ENCODE results near the gene ZNF431. TPM values are rescaled to one million over a fixed set of nuclear protein-coding genes. Genes with fewer than 3 reads are reported as not detected.

The ZNF431 gene
- total and polyA plus RNA-seq, 2 experiments from 2014 or later = 1.7 to 5.0 TPM

GRCh38 chr19:21238670-21239069, 96.8 kb downstream of the ZNF431 start:
- Histone ChIP-seq H3K9me3 (ENCODE audit: low read depth) (no peaks in the 10 kb centered on the region), H4K20me1 (ENCODE audit: insufficient read depth) (no peaks in the 10 kb centered on the region), H2AFZ (no peak overlapping the region), H3K36me3 (ENCODE audit: low read depth) (no peaks in the 10 kb centered on the region), H3F3A (ENCODE audit: insufficient read depth) (no peaks in the 10 kb centered on the region), H3K27me3 (replicated peaks; ENCODE audit: insufficient read depth) (no peaks in the 10 kb centered on the region), H3K9me2 (ENCODE audit: insufficient read depth) (no peaks in the 10 kb centered on the region), H3K9ac (no peak overlapping the region), H3K4me3 (no peak overlapping the region), H3K4me1 (ENCODE audit: insufficient read depth) (no peaks in the 10 kb centered on the region), H3K27ac (no peak overlapping the region), H3K4me2 (ENCODE audit: unreplicated experiment) (no peak overlapping the region), H3K79me2 (ENCODE audit: insufficient read depth) (no peaks in the 10 kb centered on the region)
- in situ Hi-C loops (cut with MboI) = no loop called here
- TF ChIP-seq EZH2phosphoT487 (IDR thresholded peaks at IDR 0.05; ENCODE audit: insufficient read depth, low read depth) = no peak
- no peak for TF ChIP-seq EZH2 (IDR thresholded peaks at IDR 0.05; ENCODE audit: insufficient read depth, poor library complexity, severe bottlenecking)
- no peak for DNase-seq
- 17 to 18% methylated on average over 2 of the region's 2 CpGs for WGBS, 2 experiments (ENCODE audit: low coverage in 1 of 2, low lambda C conversion rate in 2 of 2, missing lambda C conversion rate in 2 of 2)

Small RNA genes lying within 50 kb of the gene (small RNA-seq; reads per million reads assigned to genes)
- not detected for gene RNA5SP469 (ENCODE audit: low read depth, low replicate concordance)

Other genes starting within 250 kb of the ZNF431 start
- gene ZNF85, start 218.8 kb upstream of the ZNF431 start, total RNA-seq (2014; rRNA removed; shearing (Covaris generic)) = 5.6 and 15.3 TPM in 2 replicates
- gene ZNF85, start 218.8 kb upstream of the ZNF431 start, polyA plus RNA-seq (2016; fragmentation: Nextera tagmentation; extraction: Ambion mirVana) = 8.9 and 9.4 TPM in 2 replicates
- gene ZNF430, start 121.4 kb upstream of the ZNF431 start, total RNA-seq (2014; rRNA removed; shearing (Covaris generic)) = 9.1 and 13.3 TPM in 2 replicates
- gene ZNF430, start 121.4 kb upstream of the ZNF431 start, polyA plus RNA-seq (2016; fragmentation: Nextera tagmentation; extraction: Ambion mirVana) = 8.9 and 11.8 TPM in 2 replicates
- gene ZNF714, start 59.8 kb upstream of the ZNF431 start, total RNA-seq (2014; rRNA removed; shearing (Covaris generic)) = 9.9 and 12.9 TPM in 2 replicates
- 6.9 and 7.0 TPM in 2 replicates for gene ZNF714, start 59.8 kb upstream of the ZNF431 start, polyA plus RNA-seq (2016; fragmentation: Nextera tagmentation; extraction: Ambion mirVana)
- 3.0 and 5.8 TPM in 2 replicates for gene ZNF708, start 187.4 kb downstream of the ZNF431 start, total RNA-seq (2014; rRNA removed; shearing (Covaris generic))
- 2.1 and 2.3 TPM in 2 replicates for gene ZNF708, start 187.4 kb downstream of the ZNF431 start, polyA plus RNA-seq (2016; fragmentation: Nextera tagmentation; extraction: Ambion mirVana)
- 6.7 and 10.6 TPM in 2 replicates for gene ZNF738, start 217.0 kb downstream of the ZNF431 start, total RNA-seq (2014; rRNA removed; shearing (Covaris generic))
- gene ZNF738, start 217.0 kb downstream of the ZNF431 start, polyA plus RNA-seq (2016; fragmentation: Nextera tagmentation; extraction: Ambion mirVana) = 4.9 and 6.3 TPM in 2 replicates

All from GM23248 (cell line).